HepG2 (cell line): ENCODE data around the gene SREBF1. TPM values are rescaled to one million over a fixed set of nuclear protein-coding genes. Genes with fewer than 3 reads are reported as not detected.

Experiments
- BCL3 ChIP-seq: sonication (generic); formaldehyde crosslinking; IDR thresholded peaks from 2 replicates; pipeline ENCODE4 v1.5.1; 2020; ENCODE audit warnings: mild to moderate bottlenecking, missing genetic modification reagents, moderate library complexity
- GATAD2A ChIP-seq: IDR thresholded peaks from 2 replicates; pipeline ENCODE4 v1.6.1; 2016
- HIVEP1 ChIP-seq: sonication (generic); formaldehyde crosslinking; IDR thresholded peaks from 2 replicates; pipeline ENCODE4 v1.4.0; 2020; ENCODE audit warnings: mild to moderate bottlenecking, missing genetic modification reagents
- HMGA1 ChIP-seq: sonication (generic); formaldehyde crosslinking; conservative IDR thresholded peaks from 2 replicates; pipeline ENCODE4 v1.4.0; 2020; ENCODE audit warnings: missing genetic modification reagents
- HNRNPUL1 ChIP-seq: fragments of 200-400 bp; formaldehyde crosslinking; IDR thresholded peaks from 2 replicates; pipeline ENCODE4 v1.6.1; 2017; ENCODE audit warnings: low read depth, mild to moderate bottlenecking, low read length, moderate library complexity
- KAT2B ChIP-seq: fragments of 150-350 bp; IDR thresholded peaks from 2 replicates; pipeline ENCODE4 v1.6.1; 2014; ENCODE audit warnings: low read depth, low read length, borderline replicate concordance
- KLF13 ChIP-seq: sonication (generic); formaldehyde crosslinking; IDR thresholded peaks from 2 replicates; pipeline ENCODE4 v1.4.0; 2020; ENCODE audit warnings: mild to moderate bottlenecking, missing genetic modification reagents
- PREB ChIP-seq: sonication (generic); formaldehyde crosslinking; IDR thresholded peaks from 2 replicates; pipeline ENCODE4 v1.4.0; 2020; ENCODE audit warnings: missing genetic modification reagents
- ZBTB40 ChIP-seq, 2 experiments: fragments of 450-650 bp in 1 of 2; sonication (generic) in 1 of 2; formaldehyde crosslinking in 1 of 2; IDR thresholded peaks; 2 replicates each; pipeline versions ENCODE4 v1.6.1 to v1.8.0; 2016 to 2022; ENCODE audit warnings: antibody characterized with exemption in 1 of 2, mild to moderate bottlenecking in 1 of 2, missing genetic modification reagents in 1 of 2
- ZNF121 ChIP-seq: sonication (generic); formaldehyde crosslinking; IDR thresholded peaks from 2 replicates; pipeline ENCODE4 v1.5.0; 2020; ENCODE audit warnings: mild to moderate bottlenecking, missing genetic modification reagents
- ZNF431 ChIP-seq: sonication (generic); formaldehyde crosslinking; IDR thresholded peaks from 2 replicates; pipeline ENCODE4 v1.9.0; 2022; ENCODE audit warnings: missing genetic modification reagents, low read depth, mild to moderate bottlenecking, borderline replicate concordance
- ZNF850 ChIP-seq: sonication (generic); formaldehyde crosslinking; conservative IDR thresholded peaks from 2 replicates; pipeline ENCODE4 v1.9.0; 2021; ENCODE audit warnings: mild to moderate bottlenecking, missing genetic modification reagents
- polyA plus RNA-seq, 8 experiments: library from polyadenylated mRNA; depleted of rRNA in 3 of 8; stranded (reverse) in 7 of 8; unstranded in 1 of 8; fragments of >200 nt; fragmentation: Illumina TruSeq in 4 of 8; extraction: Trizol in 4 of 8; gene quantifications; 2 replicates each; pipeline versions ENCODE4 v1.2.1 to v1.2.3, GENCODE V29; 2011 to 2016; ENCODE audit warnings: low read depth in 4 of 8, missing spikeins in 1 of 8, mixed read lengths in 1 of 8; ENCODE audit not compliant: insufficient read depth in 1 of 8
- total RNA-seq, 5 experiments: library from RNA; depleted of rRNA; stranded (reverse); fragments of >200 nt; fragmentation: Illumina TruSeq; extraction: Trizol; gene quantifications; 2 replicates each; pipeline ENCODE4 v1.2.3, GENCODE V29; 2016; ENCODE audit warnings: low read depth in 1 of 5

SREBF1 gene
- total and polyA plus RNA-seq, 2 of the 13 experiments (the other 11 are each of a cell fraction or from before 2014, with no cell fraction given) = 34.3 to 38.0 TPM

GRCh38 chr17:17823433-17824118 is 13.2 kb downstream of the SREBF1 start (continued):
- TF ChIP-seq ZNF121 = no peak
- no peak for TF ChIP-seq ZBTB40 (IDR thresholded peaks at IDR 0.05)
- no peak for TF ChIP-seq ZBTB40 (CRISPR knock-in tag; IDR thresholded peaks at IDR 0.05)
- TF ChIP-seq HNRNPUL1 = no peak
- 0 out of 2 replicates have a peak, but pooled peaks have one; percentile 27 for TF ChIP-seq BCL3 (CRISPR knock-in tag)
- no peak for TF ChIP-seq KLF13 (CRISPR knock-in tag)
- TF ChIP-seq GATAD2A (CRISPR knock-in tag) = no peak
- no peak for TF ChIP-seq HMGA1
- TF ChIP-seq HIVEP1 (CRISPR knock-in tag) = no peak
- no peak for TF ChIP-seq KAT2B
- no peak for TF ChIP-seq PREB (CRISPR knock-in tag)
- no peak for TF ChIP-seq ZNF431 (CRISPR knock-in tag)
- 0 out of 2 replicates have a peak, but pooled peaks have one; percentile 25 for TF ChIP-seq ZNF850 (CRISPR knock-in tag)
